ENCODE results near the gene HCAR2.
"Not testable (repeated sequence)": the region's sequence is repeated elsewhere in the genome, so short reads cannot be mapped to it uniquely, and the experiment has no call there.

Gene HCAR2

GRCh38 chr12:122702890-122703611 is at the start of gene HCAR2:
Gene HCAR2, minus strand, starts transcription at chr12:122703357. Its CDS starts 74 bp downstream, at chr12:122703283.
- not testable (repeated sequence) for DNase-seq

GRCh38 chr12:122752464-122753318 is 49.5 kb upstream of the HCAR2 start, which contains the start of gene DENR:
Gene DENR, plus strand, starts transcription at chr12:122752824. Its CDS starts 878 bp downstream, at chr12:122753702.
- peak; percentile 64 for DNase-seq

GRCh38 chr12:122750781-122751515 is 47.8 kb upstream of the HCAR2 start:
- not testable (repeated sequence) for DNase-seq

GRCh38 chr12:122749569-122750332 is 46.6 kb upstream of the HCAR2 start:
- no peak for DNase-seq

- no peak for DNase-seq
Measured at GRCh38 chr12:122747224-122748135, 44.3 kb upstream of the HCAR2 start.

DNA sequence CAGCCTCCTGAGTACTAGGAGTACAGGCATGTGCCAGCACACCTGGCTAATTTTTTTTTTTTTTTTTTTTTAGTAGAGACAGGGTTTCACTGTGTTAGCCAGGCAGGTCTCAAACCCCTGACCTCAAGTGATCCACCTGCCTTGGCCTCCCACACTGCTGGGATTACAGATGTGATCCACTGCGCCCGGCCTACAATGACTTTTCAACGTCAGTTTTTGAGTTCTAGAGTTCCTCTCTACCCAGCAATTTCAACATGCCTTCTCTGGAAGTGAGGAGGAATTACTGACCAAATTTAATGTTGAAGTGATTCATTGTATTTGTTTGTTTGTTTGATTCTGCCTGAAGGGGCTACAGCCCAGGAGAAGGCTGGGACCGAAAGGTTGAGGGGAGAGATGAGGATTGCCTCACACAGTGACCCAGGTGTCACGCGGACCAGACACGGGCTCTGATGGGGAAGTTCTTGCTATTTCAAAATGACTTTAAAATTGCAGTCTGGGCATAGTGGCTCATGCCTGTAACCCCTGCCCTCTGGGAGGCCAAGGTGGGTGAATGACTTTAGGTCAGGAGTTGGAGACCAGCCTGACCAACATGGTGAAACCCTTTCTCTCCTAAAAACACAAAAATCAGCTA is 40.9 kb upstream of the HCAR2 start:
- DNase-seq = no peak

DNA sequence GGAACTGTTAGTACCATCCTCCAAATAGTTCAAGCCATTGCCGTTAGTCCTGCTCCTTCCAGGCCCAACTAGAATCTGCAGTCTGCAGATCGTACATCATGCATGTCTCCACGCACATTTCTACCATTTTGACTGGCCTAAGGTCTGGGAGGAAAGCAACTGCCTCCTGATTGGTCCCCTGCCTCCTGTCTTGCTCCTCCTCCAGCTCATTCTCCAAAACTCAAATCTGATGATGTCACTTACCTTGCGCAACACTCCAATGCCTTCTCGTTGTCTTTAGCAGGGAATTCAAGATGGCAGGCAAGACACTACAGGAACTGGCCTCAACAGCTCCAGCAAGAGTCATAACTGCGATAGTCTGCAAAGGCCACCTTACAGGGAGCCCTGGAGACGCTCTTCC is 37.2 kb upstream of the HCAR2 start:
- DNase-seq = no peak

GRCh38 chr12:122738571-122738970 is 35.4 kb upstream of the HCAR2 start:
- DNase-seq = no peak

DNA sequence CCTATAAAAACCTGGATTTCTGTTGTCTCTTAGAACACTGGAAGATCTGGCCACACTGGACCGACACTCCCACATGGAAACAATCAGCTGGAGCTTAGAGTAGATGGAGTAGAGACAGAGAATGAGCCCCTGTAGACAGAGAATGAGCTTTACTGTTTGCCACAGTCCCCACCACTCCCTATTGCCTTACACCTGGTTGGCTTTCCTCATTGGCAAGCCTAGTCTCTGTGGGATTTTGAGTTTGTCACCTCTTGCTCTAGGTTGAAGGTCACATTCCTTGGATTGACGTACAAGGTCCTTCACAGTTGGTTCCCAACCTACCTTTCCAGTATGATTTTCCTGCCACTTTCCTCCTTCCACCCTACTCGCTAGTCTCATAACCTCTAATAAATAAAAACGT is 29.5 kb upstream of the HCAR2 start:
- DNase-seq = no peak

- no peak for DNase-seq
Measured at GRCh38 chr12:122732170-122732569, 29.0 kb upstream of the HCAR2 start.

GRCh38 chr12:122730215-122731014 is 27.3 kb upstream of the HCAR2 start, which contains the start of gene HCAR1:
Gene HCAR1, minus strand, starts transcription at chr12:122730844. Its CDS starts 505 bp downstream, at chr12:122730339.
- no peak for DNase-seq

- DNase-seq = no peak
Measured at GRCh38 chr12:122729583-122730214, 26.5 kb upstream of the HCAR2 start.

- DNase-seq = no peak
Measured at GRCh38 chr12:122726080-122726558, 23.0 kb upstream of the HCAR2 start.

DNA sequence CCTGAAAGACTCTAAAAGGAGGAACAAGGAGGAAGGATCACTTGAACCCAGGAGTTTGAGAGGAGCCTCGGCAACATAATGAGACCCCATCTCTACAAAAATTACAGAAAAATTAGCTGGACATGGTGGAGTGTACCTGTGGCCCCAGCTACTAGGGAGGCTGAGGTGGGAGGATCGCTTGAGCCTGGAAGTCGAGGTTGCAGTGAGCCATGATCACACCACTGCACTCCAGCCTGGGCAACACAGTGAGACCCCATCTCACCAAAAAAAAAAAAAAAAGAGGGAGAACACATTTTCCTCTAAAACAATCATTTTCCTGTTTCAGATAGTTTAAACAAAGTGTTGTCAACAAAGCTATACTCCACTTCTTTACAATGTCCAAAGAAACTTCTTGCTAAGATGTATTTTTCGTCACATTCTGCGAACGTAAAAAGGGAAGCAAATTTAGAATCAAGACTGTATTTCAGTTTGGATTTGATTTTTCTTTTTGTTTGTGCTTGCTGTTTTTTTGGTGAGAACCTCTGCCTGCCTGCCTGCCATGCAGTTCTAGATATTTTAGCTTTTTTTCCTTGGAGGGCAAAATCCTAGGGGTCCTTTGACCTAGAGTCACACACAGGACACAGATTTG is 22.4 kb upstream of the HCAR2 start:
- DNase-seq = no peak

GRCh38 chr12:122724641-122725243 is 21.6 kb upstream of the HCAR2 start:
- no peak for DNase-seq

- no peak for DNase-seq
Measured at GRCh38 chr12:122722387-122722786, 19.2 kb upstream of the HCAR2 start.

GRCh38 chr12:122721057-122721545 is 17.9 kb upstream of the HCAR2 start:
- DNase-seq = no peak

DNA sequence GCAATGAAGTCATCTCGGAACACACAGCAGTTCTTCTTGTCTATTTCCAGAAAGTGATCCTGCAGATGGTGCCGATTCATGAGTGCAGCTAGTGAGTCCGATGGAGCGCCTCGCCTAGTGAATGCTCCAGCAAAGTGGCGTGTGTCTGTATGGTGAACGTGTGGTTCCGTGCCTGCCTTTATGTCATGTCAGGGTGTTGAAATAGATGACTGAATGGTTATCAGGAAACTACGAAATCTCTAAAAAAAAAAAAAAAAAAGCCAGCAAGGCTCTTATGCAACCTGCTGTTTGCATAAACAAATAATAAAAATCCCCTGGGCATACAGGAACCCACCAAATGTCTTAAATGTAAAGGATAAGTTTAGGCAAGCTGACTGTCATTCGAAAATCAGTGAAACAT is 13.5 kb upstream of the HCAR2 start, which contains the start of gene HCAR3:
HCAR3 (minus strand) TSS at position 154 of the 400 bp plus-strand sequence; CDS start at position 80, 74 bp downstream.
- not testable (repeated sequence) for DNase-seq

Measured in DMS 273 treated with DMSO at 0.1 percent for 48 hours (cell line).